Measurements from ENCODE around the gene MRPS12.
A peak's percentile ranks its signal among the peaks of the same experiment; 100 is the strongest.

MRPS12 gene

GRCh38 chr19:38953677-38954076, 22.9 kb downstream of the MRPS12 start (continued):
- no peak for TF ChIP-seq ZNF768 (tag by site-specific recombination; IDR thresholded peaks at IDR 0.05)
- TF ChIP-seq, protein P1, sequence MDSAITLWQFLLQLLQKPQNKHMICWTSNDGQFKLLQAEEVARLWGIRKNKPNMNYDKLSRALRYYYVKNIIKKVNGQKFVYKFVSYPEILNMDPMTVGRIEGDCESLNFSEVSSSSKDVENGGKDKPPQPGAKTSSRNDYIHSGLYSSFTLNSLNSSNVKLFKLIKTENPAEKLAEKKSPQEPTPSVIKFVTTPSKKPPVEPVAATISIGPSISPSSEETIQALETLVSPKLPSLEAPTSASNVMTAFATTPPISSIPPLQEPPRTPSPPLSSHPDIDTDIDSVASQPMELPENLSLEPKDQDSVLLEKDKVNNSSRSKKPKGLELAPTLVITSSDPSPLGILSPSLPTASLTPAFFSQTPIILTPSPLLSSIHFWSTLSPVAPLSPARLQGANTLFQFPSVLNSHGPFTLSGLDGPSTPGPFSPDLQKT (IDR thresholded peaks at IDR 0.05; ENCODE audit: borderline replicate concordance, low read depth, low read length) = no peak
- no peak for TF ChIP-seq GLIS1 (tag by site-specific recombination; IDR thresholded peaks at IDR 0.05)
- TF ChIP-seq ZNF529 (tag by site-specific recombination; IDR thresholded peaks at IDR 0.05; ENCODE audit: insufficient replicate concordance) = no peak
- TF ChIP-seq ZNF423 (tag by site-specific recombination; IDR thresholded peaks at IDR 0.05) = no peak
- no peak for TF ChIP-seq ZNF404 (tag by site-specific recombination; IDR thresholded peaks at IDR 0.05)
- no peak for TF ChIP-seq ZBTB1 (tag by site-specific recombination; IDR thresholded peaks at IDR 0.05)
- no peak for TF ChIP-seq KLF7 (tag by site-specific recombination; IDR thresholded peaks at IDR 0.05; ENCODE audit: borderline replicate concordance)
- TF ChIP-seq ZNF670 (tag by site-specific recombination; IDR thresholded peaks at IDR 0.05; ENCODE audit: low read depth) = no peak
- TF ChIP-seq EGR2 (tag by site-specific recombination; IDR thresholded peaks at IDR 0.05; ENCODE audit: low read depth) = peak; percentile 100
- TF ChIP-seq ZNF223 (tag by site-specific recombination; IDR thresholded peaks at IDR 0.05) = 0 out of 2 replicates have a peak, but pooled peaks have one; percentile 25
- no peak for TF ChIP-seq ZNF514 (tag by site-specific recombination; IDR thresholded peaks at IDR 0.05)
- no peak for TF ChIP-seq ZNF416 (tag by site-specific recombination; IDR thresholded peaks at IDR 0.05)
- TF ChIP-seq ZNF610 (tag by site-specific recombination; IDR thresholded peaks at IDR 0.05; ENCODE audit: borderline replicate concordance) = no peak
- no peak for TF ChIP-seq ZNF239 (tag by site-specific recombination; IDR thresholded peaks at IDR 0.05)
- TF ChIP-seq ZIC2 (tag by site-specific recombination; IDR thresholded peaks at IDR 0.05) = no peak
- TF ChIP-seq, protein P2, sequence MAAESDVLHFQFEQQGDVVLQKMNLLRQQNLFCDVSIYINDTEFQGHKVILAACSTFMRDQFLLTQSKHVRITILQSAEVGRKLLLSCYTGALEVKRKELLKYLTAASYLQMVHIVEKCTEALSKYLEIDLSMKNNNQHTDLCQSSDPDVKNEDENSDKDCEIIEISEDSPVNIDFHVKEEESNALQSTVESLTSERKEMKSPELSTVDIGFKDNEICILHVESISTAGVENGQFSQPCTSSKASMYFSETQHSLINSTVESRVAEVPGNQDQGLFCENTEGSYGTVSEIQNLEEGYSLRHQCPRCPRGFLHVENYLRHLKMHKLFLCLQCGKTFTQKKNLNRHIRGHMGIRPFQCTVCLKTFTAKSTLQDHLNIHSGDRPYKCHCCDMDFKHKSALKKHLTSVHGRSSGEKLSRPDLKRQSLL (tag by site-specific recombination; IDR thresholded peaks at IDR 0.05) = no peak
- TF ChIP-seq, protein P3, sequence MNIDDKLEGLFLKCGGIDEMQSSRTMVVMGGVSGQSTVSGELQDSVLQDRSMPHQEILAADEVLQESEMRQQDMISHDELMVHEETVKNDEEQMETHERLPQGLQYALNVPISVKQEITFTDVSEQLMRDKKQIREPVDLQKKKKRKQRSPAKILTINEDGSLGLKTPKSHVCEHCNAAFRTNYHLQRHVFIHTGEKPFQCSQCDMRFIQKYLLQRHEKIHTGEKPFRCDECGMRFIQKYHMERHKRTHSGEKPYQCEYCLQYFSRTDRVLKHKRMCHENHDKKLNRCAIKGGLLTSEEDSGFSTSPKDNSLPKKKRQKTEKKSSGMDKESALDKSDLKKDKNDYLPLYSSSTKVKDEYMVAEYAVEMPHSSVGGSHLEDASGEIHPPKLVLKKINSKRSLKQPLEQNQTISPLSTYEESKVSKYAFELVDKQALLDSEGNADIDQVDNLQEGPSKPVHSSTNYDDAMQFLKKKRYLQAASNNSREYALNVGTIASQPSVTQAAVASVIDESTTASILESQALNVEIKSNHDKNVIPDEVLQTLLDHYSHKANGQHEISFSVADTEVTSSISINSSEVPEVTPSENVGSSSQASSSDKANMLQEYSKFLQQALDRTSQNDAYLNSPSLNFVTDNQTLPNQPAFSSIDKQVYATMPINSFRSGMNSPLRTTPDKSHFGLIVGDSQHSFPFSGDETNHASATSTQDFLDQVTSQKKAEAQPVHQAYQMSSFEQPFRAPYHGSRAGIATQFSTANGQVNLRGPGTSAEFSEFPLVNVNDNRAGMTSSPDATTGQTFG (tag by site-specific recombination; IDR thresholded peaks at IDR 0.05; ENCODE audit: borderline replicate concordance) = no peak

- H3K27ac ChIP-seq (ENCODE audit: extremely low read depth, low read depth, low read length) = no peak overlapping the region
- TF ChIP-seq ZNF426 (tag by site-specific recombination; IDR thresholded peaks at IDR 0.05) (no peak), ZFHX2 (tag by site-specific recombination; conservative IDR thresholded peaks at IDR 0.05) (peak; percentile 31; the same call in 1 of the 2 replicates), ZNF280C (tag by site-specific recombination; IDR thresholded peaks at IDR 0.05) (no peak)
- TF ChIP-seq, protein P4, sequence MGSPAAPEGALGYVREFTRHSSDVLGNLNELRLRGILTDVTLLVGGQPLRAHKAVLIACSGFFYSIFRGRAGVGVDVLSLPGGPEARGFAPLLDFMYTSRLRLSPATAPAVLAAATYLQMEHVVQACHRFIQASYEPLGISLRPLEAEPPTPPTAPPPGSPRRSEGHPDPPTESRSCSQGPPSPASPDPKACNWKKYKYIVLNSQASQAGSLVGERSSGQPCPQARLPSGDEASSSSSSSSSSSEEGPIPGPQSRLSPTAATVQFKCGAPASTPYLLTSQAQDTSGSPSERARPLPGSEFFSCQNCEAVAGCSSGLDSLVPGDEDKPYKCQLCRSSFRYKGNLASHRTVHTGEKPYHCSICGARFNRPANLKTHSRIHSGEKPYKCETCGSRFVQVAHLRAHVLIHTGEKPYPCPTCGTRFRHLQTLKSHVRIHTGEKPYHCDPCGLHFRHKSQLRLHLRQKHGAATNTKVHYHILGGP (tag by site-specific recombination; IDR thresholded peaks at IDR 0.05) = no peak
- TF ChIP-seq, protein P5, sequence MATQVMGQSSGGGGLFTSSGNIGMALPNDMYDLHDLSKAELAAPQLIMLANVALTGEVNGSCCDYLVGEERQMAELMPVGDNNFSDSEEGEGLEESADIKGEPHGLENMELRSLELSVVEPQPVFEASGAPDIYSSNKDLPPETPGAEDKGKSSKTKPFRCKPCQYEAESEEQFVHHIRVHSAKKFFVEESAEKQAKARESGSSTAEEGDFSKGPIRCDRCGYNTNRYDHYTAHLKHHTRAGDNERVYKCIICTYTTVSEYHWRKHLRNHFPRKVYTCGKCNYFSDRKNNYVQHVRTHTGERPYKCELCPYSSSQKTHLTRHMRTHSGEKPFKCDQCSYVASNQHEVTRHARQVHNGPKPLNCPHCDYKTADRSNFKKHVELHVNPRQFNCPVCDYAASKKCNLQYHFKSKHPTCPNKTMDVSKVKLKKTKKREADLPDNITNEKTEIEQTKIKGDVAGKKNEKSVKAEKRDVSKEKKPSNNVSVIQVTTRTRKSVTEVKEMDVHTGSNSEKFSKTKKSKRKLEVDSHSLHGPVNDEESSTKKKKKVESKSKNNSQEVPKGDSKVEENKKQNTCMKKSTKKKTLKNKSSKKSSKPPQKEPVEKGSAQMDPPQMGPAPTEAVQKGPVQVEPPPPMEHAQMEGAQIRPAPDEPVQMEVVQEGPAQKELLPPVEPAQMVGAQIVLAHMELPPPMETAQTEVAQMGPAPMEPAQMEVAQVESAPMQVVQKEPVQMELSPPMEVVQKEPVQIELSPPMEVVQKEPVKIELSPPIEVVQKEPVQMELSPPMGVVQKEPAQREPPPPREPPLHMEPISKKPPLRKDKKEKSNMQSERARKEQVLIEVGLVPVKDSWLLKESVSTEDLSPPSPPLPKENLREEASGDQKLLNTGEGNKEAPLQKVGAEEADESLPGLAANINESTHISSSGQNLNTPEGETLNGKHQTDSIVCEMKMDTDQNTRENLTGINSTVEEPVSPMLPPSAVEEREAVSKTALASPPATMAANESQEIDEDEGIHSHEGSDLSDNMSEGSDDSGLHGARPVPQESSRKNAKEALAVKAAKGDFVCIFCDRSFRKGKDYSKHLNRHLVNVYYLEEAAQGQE (tag by site-specific recombination; IDR thresholded peaks at IDR 0.05) = no peak
- ChIA-PET POLR2A (interaction anchor here (0.5 kb wide), 1 partner anchor 297 kb away, joined by 5 read pairs; no protein-coding TSS in a partner anchor), CTCF (interaction anchor here (0.5 to 2.8 kb wide), 11 partner anchors 20 to 1100 kb away, joined by 3 to 9 read pairs (median 3); partner anchors contain the start of genes FAM98C, FBXO17, MRPS12 and SARS2)
- no peaks in the 10 kb centered on the region for H3K4me1 ChIP-seq (ENCODE audit: control insufficient read depth, insufficient read depth, low read length)
- H3K4me3 ChIP-seq (ENCODE audit: low read depth, low read length) = no peak overlapping the region
- H3K36me3 ChIP-seq (ENCODE audit: control insufficient read depth in 2 of 2, insufficient read depth in 1 of 2, low read length in 2 of 2) = peaks cover 13 to 71% of the 10 kb centered on the region in 2 experiments
- H3K9me3 ChIP-seq (ENCODE audit: control insufficient read depth, insufficient read depth, low read depth, low read length) = no peaks in the 10 kb centered on the region; the same call in 1 of the 2 replicates
These were observed 25.5 kb downstream of the MRPS12 start for GRCh38 chr19:38956264-38956663.

Measured in HEK293 (cell line).